GM19238 (cell line): ENCODE results near the gene PCCA.
"Not testable (repeated sequence)": the region's sequence is repeated elsewhere in the genome, so short reads cannot be mapped to it uniquely, and the experiment has no call there.

ENCODE experiments used
- DNase-seq: peaks from one replicate; pipeline ENCODE4 v3.0.0; 2011; ENCODE audit warnings: low spot score; ENCODE audit not compliant: insufficient read length

PCCA gene

GRCh38 chr13:100522618-100523309 lies 433.9 kb downstream of the PCCA start:
- DNase-seq: no peak

- DNase-seq: no peak
Observed at GRCh38 chr13:100523411-100523810, 434.5 kb downstream of the PCCA start.

- DNase-seq: no peak
Observed at GRCh38 chr13:100523981-100524386, 435.1 kb downstream of the PCCA start.

GRCh38 chr13:100524688-100525087 lies 435.8 kb downstream of the PCCA start:
- not testable (repeated sequence) for DNase-seq

- DNase-seq: no peak
Observed at GRCh38 chr13:100525453-100526317, 436.8 kb downstream of the PCCA start.

- DNase-seq: no peak
Observed at GRCh38 chr13:100526318-100527000, 437.6 kb downstream of the PCCA start.

- no peak for DNase-seq
Observed at GRCh38 chr13:100527644-100528043, 438.8 kb downstream of the PCCA start.

- DNase-seq: no peak
Observed at GRCh38 chr13:100528353-100528752, 439.5 kb downstream of the PCCA start.

- DNase-seq: no peak
Observed at GRCh38 chr13:100528820-100529219, 439.9 kb downstream of the PCCA start.

- DNase-seq: no peak
Observed at GRCh38 chr13:100529666-100530377, 440.9 kb downstream of the PCCA start.

- no peak for DNase-seq
Observed at GRCh38 chr13:100530671-100531213, 441.8 kb downstream of the PCCA start.

GRCh38 chr13:100532090-100532766 lies 443.3 kb downstream of the PCCA start:
- no peak for DNase-seq

GRCh38 chr13:100532836-100533435 lies 444.0 kb downstream of the PCCA start:
- DNase-seq: no peak

GRCh38 chr13:100533588-100534041 lies 444.7 kb downstream of the PCCA start:
- no peak for DNase-seq

GRCh38 chr13:100534147-100534843 lies 445.4 kb downstream of the PCCA start:
- DNase-seq: no peak

GRCh38 chr13:100534911-100535310 lies 446.0 kb downstream of the PCCA start:
- no peak for DNase-seq

- no peak for DNase-seq
Observed at GRCh38 chr13:100535426-100536135, 446.7 kb downstream of the PCCA start.

- DNase-seq: no peak
Observed at GRCh38 chr13:100536643-100537180, 447.8 kb downstream of the PCCA start.

GRCh38 chr13:100537486-100537885 lies 448.6 kb downstream of the PCCA start:
- no peak for DNase-seq
